ENCODE results near the gene LRRC4B.
A peak's percentile ranks its signal among the peaks of the same experiment; 100 is the strongest.

LRRC4B gene

DNA sequence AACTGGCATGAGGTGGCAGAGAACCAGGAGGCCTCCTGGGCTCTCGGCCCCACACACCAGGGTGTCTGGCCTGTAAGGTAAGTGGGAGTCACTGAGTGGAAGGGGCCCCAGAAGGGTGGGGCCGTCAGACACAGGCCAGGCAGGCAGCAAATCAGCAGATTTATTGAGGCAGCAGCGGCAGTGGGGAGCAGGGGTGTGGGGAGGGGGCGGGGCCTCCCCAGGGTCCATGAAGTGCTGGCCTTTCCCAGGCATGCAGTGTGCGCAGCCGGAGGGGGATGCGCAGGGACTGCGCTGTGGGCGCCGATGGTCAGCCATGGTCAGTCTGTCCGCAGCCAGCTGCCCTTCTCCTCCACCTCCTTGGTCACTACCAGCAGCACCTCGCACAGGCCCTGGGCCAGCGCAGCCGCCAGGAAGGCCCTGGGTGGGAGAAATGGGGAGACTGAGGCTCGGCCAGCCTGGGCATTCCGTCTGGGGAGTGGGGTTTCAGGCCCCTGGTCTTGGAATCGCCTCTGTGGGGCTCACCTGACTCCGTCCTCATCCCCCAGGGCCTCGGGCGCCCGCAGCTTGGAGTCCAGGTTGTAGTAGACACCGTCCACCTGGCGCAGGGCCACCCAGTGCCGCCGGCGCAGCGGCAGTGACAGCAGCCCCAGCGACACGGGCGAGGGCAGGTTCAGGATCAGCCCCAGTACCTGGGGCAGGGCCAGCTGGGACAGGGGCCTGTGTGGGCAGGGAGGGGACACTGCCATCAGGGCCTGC is 62.2 kb downstream of the LRRC4B start:
- no peak for DNase-seq (ENCODE audit: low read depth in 2 of 2)

DNA sequence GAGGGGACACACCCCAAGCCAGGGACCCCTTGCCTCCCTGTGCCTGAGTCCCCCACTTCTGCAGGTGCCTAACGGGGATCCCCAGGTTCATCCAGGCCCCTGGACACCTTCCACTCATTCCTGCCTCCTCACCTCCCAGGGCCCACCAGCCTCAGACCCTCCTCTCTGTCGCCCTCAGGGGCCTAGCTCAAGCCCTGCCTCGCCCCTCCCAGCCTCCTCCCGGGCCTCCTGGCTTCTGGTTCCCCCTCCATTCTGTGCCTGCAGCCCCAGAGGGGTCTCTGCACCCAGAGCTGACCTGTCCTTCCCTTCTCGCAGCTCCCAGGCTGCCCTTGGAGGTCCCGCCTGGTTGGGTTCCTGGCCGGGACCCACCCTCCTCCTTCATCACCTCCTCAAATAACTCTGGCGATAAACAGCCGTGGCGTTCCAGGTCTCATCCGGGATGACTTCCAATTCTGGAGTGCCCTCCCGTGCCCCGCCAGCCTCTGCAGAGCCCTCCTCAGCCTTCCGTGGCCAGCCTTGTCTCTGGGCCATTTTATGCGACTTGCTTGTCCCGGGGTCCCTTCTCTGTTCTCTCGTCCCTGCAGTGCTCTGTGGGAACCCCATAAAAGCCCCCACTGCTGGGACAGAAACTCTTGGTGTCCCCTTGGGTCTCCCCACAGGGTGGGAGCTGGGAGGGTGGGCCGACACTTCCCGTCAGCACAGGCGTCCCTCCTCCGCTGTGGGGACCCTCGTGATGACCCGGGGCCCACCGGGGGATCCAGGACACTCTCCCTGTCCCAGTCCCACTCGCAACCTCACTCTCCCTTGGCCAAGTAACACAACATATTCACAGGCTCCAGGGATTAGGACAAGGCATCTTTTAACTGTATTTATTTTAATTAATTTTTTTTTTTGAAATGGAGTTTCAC is 66.4 kb downstream of the LRRC4B start:
- DNase-seq (ENCODE audit: low read depth in 2 of 2) = no peak

DNA sequence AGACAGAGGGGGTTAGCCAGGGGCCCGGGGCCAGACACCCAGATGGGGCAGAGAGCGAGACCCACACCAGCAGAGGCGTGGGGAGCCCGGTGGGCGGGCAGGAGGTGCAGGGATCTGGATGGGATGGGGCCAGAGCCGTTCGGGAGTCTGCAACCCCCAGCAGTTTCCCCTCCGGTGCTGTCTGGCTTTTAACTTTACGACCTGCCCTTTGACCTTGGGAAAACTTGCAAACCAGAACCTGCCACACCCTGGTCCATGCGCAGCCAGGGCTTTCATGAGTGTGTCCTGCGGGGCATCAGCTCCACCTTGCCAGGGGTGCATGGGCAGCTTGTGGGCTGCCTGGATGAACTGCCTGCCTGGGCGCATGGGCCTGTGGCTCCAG is 67.1 kb downstream of the LRRC4B start:
- no peak for DNase-seq (ENCODE audit: low read depth in 2 of 2)

GRCh38 chr19:50500753-50501151 is 67.5 kb downstream of the LRRC4B start:
- no peak for DNase-seq (ENCODE audit: low read depth in 2 of 2)

- DNase-seq (ENCODE audit: low read depth in 2 of 2) = no peak
These were observed 68.0 kb downstream of the LRRC4B start for GRCh38 chr19:50500060-50500752.

- DNase-seq (ENCODE audit: low read depth in 2 of 2) = no peak
These were observed 69.8 kb downstream of the LRRC4B start for GRCh38 chr19:50498219-50499056.

DNA sequence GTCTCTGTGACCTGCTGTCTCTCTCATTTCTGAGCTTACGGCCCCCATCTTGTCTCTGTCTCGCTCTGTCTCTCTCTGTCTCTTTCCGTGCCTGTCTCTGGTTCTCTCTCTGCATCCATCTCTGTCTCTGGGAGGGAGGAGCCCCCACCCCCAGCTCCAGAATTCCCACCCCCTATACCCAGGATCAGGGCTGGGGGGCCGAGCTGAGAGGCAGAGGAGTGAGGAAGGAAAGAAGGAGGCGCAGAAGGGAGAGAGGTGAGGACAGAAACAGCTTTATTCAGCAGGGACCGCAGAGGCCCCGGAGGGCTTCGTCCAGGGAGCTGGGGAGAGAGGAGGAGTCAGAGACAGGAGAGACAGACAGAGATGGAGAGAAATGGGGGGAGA is 71.2 kb downstream of the LRRC4B start:
- no peak for DNase-seq (ENCODE audit: low read depth in 2 of 2)

DNA sequence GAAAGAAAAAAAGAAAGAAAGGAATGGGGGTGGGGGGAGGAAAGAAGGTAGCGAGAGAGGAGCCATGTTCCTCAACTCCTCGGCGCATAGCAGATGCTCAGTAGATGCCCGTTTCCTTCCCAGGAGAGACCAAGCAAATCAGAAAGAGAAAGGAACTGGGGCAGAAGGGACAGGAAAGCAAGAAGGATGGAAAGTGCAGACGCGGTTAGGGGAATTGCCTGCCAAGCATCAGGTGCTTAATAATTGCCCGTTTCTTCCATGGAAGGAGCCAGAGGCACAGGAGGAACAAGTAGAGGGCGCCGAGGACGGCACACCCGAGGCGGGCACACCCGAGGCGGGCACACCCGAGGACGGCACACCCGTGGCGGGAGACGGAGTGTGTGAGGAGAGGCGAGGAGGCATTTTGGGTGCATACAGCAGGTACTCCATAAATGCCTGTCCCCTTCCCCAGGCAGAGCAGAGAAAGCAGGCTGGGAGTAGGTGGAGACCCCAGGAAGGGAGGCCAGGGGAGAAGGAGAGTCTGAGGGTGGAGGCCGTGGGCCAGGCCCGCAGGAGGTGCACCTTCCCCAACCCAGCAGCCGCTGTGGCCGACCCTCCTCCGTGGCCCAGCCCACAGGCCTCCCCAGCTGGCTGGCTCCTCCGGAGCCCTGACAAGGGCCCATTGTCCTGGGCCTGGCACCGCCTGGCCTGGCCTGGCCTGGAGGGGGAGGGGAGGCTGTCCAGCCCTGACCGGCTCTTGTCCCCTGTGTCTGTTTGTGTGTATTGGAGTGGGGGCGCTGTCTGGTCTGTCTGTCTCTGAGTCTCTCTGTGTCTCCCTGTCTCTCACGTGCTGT is 71.8 kb downstream of the LRRC4B start:
- no peak for DNase-seq (ENCODE audit: low read depth in 2 of 2)

DNA sequence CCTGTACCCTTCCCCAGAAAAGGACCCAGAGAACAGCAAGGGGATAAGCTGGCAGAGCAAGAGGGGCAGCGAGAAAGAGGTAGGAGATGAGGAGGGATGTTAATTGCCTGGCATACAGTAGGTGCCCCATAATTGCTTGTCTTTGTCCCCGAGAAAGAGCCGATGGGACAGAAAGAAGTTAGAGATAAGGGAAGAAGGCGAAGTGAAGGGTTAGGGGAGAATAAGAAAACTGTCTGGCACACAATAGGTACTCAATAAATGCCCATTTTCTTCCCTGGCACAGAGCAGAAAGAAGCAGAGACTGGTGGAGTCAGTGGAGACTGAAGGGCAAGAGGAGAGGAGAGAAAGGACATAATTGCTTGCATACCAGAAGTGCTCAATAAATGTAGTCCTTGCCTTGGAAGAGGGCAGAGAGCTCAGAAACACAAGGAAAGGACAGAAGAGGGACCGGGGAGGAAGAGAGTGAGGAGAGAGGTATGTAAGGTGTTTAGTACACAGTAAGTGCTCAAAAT is 73.2 kb downstream of the LRRC4B start:
- no peak for DNase-seq (ENCODE audit: low read depth in 2 of 2)

DNA sequence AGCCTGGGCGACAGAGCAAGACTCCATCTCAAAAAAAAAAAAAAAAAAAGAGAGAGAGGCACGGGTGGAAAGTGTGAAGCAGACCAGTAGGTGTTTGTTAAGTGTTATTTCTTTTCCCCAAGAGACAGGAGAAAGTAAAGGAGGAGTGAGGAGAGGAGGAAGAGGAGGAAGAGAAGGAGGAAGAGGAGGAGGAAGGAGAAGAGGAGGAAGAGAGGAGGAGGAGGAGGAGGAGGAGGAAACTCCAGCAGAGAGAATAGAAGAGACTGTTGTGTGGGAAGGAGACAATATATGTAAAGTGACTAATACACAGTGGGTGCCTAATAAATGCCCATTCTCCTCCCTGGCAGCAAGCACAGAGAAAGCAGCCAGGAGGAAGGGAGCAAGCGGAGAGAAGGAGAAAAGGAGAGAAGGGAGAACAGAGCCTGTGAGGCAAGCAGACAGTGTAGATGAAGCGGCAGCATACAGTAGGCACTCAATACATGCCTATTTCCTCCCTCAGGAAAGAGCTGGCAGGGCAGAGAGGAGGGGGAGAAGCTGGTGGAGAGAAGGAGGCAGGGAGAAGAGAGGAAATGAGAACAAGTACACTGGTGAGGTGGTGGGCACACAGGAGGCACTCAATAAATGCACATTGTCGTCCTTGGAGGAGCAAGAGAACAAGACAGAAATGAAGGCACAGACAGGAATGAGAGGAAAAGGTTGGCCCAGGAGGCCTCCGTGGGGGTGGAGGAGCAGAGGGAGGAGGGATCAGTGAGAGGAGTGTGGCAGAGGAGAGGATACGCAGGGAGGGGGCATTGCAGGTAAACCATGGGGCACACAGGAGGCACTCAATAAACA is 73.8 kb downstream of the LRRC4B start:
- no peak for DNase-seq (ENCODE audit: low read depth in 2 of 2)

GRCh38 chr19:50493171-50493570 is 75.1 kb downstream of the LRRC4B start:
- no peak for DNase-seq (ENCODE audit: low read depth in 2 of 2)

- peak; percentile 27 to 35 for DNase-seq (ENCODE audit: low read depth in 2 of 2)
These were observed 75.8 kb downstream of the LRRC4B start for GRCh38 chr19:50492303-50493052.

DNA sequence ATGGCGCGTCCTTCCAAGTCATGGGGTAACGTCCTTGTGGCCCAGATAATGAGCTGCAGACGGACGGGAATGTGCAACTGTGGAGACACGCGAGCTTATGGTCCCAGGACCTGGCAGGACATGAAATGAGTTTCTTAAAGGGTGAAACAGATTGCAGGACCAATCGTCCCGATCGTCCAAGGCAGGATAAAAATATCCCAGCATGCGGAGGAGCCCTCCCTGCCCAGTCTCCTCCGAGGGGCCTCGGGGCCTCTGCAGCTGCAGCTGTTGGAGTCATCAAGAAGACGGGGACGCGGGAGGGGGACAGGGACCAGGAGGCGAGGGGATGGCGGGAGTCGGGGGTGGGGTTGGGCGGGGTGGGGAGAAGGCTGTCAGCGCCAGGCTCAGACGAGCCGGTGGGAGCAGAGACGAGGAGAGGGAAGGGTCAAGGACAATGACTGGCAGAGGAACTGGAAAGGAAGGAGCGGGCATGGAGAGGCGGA is 77.2 kb downstream of the LRRC4B start:
- no peak for DNase-seq (ENCODE audit: low read depth in 2 of 2)

DNA sequence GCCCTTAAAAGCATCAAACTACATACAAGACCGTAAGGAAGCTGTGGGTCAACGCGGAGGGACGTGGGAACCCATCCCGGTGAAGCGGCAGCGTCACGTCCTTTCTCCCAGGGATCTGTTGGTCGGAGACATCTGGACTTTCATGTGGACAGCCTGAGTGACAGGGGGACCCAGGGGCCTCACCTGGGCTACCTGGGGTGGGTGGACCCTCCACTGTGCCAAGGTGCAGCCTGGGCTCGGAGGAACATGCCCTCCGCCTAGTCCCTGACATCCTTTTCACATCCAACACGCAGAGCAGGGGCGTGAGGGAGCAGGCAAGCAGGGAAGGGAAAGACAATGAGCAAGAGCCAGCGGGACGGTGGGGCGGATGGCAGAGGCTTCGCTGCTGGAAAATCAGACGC is 77.8 kb downstream of the LRRC4B start:
- no peak for DNase-seq (ENCODE audit: low read depth in 2 of 2)

DNA sequence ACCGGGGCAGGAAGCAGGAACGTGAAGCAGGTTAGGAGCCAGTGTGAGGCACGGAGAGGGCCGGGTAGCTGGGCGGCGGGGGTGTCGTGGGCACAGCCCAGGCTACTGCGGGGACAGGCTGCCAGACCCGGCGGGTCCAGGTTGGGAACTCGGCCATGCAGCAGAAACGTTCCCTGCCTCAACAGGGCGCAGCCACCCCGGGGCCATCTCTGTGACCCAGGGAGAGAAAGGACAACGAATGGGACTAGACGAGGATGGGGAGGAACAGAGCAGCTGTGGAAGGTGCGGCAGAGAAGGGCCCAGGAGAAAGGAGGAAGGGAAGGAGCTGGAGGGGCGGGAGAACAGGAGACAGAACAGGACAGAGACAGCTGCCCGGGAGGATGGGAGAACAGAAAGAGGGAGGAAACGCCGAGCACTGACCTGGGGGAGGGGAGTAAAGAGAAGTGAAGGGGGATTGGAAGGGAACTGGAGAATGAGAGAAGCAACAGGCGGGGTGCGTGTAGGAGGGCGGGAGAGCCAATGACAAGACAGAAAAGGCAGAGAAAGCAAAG is 78.7 kb downstream of the LRRC4B start:
- DNase-seq (ENCODE audit: low read depth in 2 of 2) = no peak

DNA sequence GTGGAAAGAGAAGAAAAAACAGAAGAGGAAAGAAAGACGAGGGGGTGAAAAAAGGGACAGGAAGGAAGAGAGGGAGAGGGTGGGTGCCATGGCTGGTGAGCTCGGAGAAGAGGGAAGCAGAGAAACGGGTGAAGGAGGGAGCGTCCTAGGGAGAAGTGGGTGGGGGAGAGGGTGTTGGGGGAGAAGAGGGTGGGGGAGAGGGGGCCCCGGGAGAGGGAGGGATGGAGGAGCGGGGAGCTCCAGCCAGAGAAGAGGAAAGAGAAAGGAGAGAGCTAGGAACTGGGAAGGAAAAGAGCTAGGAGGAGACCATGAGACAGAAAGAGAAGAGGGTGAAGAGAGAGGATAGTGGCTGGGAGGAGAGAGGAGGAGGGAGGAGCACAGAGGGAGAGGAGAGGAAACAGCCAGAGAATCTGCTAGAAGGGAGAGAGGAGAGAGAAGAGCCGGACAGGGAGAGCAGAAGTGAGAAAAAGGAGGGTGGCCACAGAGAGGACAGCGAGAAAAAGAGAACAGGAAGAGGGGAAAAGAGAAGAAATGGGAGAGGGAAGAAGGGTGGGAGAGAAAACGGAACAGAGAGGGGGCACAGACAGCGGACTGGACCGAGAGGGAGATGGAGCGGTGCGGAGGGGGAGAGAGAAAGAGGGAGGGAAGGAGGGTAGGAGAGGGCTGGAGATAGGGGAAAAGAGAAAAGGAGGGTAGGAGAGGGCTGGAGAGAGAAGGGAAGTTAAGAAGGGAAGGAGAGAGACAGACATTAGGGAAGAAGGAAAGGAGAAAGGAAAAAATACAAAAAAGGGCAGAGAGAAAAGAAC is 79.6 kb downstream of the LRRC4B start:
- DNase-seq (ENCODE audit: low read depth in 2 of 2) = no peak

DNA sequence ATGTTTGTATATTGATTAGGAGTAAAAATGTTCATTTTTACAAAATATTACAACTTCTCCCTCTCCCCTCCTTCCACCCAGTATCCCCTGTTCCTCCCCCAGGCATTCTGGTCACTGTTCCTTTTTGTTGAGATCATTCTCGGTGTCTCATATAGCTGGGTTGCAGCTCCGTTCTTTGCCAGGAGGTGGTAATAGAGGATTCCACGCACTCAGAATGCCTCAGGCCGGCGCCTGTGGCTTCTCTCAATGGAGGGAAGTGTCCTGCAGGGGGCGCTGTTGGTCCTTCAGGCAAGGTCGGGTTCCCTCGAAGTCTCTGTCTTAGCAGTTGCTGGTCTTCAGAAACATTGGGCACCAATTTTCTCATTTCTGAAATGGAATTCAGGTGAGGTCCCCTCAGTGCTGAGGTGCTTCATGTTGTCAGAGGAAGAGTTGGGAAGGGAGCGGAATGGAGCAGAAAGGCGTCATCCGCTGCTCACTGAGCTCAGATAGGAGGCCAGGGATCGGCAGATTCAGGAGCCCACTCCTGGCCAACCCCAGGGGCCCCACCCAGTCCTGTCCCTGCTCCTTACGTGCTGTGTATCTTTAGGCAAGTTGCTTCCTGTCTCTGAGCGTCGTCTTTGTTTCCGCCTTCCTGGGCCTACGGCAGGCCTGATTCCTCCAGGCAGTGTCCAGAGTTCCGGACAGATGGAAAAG is 81.3 kb downstream of the LRRC4B start:
- peak; percentile 56 to 84 for DNase-seq (ENCODE audit: low read depth in 2 of 2)
